ENCODE data around the gene HMGN4.
A peak's percentile ranks its signal among the peaks of the same experiment; 100 is the strongest.

Gene HMGN4

GRCh38 chr6:26553635-26554446, 15.7 kb downstream of the HMGN4 start:
- DNase-seq: peak; percentile 96

DNA sequence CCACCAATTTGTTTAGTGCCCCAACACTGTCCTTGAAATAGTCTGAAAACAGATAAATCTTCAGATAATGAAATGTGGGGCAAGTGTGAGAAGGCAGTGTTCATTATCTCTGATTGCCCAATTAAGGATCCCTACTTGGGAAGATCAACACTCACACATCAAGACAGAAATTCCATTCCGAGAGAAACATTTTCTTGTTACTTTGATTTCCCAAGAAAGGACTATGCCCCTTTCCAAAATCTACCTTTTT, 16.2 kb downstream of the HMGN4 start:
- no peak for DNase-seq

GRCh38 chr6:26554697-26555504, 16.7 kb downstream of the HMGN4 start:
- DNase-seq: peak; percentile 84

DNA sequence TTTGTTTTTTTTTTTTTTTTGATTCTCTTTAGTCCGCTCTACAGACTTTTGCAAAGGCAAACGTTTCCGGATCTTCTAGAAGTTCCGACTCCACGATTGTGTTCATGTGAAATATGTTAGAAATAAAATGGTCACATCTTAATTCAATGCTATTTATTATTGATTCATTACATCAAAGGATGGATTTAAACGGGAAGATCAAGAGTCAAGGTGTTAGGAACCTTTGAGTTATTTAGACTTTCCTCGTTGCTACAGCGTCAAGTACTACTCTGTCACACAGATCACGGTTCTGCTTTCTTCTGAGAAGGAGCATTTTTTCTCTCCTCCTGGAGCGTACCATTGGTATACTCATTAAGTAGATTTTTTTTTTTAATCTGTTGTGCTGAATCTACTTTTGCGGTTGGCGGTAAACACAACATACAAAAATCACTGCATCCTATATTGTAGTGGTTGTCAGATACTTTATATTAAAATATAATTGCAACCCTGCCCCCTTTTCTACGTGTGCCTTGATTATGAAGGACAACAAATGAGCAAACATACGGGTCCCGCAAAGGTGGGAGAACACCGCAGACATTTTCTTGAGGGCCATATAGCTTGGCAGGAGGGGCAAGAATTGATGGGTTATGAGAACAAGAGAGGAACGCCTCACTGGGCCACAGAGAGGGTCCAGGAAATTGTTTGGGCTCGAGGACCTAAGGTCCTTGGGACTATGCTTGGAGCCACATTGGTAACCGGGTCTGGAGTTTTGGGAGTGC, 17.5 kb downstream of the HMGN4 start:
- peak; percentile 48 for DNase-seq

GRCh38 chr6:26556263-26557070, 18.3 kb downstream of the HMGN4 start:
- peak; percentile 96 for DNase-seq

GRCh38 chr6:26561533-26562466, 23.6 kb downstream of the HMGN4 start:
- no peak for DNase-seq

DNA sequence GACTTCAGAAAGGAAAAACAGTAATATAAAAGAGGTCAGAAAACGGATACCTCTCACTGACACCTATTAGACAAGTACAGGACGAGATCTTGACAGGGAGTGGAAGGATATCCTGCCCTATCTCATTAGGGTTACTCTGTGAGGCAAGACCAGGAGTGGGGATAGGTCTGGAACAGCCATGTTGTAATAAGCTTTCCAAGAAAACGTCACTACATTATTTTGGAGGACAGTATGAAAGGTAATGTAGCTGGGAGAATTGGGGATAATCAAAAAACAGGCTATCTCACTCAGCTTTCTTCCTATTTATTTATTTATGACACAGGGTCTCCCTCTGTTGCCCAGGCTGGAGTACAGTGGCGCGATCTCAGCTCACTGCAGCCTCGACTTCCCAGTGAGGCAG, 25.3 kb downstream of the HMGN4 start:
- no peak for DNase-seq

- peak; percentile 90 for DNase-seq
These were observed 30.7 kb downstream of the HMGN4 start for GRCh38 chr6:26568601-26569432.

DNA sequence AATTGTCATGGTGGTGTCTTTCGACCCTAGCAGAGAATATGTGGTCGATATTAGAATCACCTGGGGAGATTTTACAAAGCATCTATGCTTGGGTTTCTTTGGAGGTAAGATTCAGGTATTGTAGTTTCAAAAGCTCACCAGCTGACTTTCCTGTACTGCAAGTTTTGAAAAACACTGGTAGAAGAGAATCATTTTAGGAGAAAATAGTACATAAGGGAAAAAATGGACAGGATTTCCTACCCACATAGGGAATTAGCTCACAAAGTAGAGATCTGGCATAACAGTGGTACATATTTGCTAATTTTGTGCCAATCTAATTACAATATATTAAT, 31.2 kb downstream of the HMGN4 start:
- no peak for DNase-seq

DNA sequence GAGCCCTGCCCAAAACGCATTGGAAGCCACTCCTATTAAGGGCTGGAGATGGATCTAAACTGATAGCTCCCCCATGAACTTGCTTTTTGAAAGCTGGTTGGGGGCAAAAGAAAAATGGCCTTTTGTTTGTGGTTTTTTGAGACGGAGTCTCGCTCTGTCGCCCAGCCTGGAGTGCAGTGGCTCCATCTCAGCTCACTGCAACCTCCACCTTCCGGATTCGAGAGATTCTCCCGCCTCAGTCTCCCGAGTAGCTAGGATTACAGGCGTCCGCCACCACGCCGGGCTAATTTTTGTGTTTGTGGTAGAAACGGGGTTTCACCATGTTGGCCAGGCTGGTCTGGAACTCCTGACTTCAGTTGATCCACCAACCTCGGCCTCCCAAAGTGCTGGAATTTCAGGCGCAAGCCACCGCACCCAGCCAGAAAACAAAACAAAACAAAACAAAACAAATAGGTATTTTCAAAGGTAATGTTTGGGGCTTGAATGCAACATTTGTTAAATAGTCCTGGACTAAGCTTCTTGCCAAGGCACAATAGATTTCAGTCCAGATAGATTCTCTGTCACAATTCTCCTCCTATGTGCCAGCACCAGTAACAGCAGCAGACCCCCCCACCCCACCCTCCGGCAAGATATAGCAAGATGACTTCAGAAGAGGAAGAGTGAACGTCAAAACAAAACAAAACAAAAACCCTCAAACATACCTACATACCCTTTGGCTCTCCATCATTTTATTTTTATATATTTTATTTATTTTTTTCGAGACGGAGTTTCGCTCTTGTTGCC, 32.1 kb downstream of the HMGN4 start:
- no peak for DNase-seq

DNA sequence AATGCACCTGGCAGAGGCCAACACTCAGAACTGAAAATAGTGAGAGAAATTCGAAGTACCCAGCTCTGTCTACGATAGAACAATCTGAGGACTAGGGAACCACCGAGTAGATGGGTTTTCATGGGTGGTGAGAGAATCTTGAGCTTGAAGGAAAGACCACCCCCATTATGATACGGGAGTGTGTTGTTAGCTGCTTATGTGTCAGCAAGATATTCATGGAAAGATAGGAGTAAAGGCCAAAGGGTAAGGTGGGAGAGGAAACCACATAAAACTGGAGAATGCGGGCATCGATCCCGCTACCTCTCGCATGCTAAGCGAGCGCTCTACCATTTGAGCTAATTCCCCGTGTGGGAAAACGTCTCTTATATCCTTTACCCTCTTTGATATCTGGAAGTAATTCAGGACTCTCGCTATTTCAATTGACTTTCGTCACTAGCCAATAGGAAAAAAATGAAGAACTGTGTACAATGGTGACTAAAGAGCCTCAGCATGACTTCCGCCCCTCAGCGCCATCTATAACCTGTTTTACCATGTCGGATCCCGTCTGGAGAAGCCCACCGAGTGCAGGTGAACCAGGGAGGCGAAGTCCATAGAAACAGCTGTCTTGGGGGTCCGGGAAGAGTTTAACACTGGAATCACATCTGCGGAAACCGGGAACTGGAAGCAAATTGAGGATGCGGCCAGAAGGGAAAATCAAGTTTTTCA, 33.6 kb downstream of the HMGN4 start:
- peak; percentile 90 for DNase-seq

- peak; percentile 71 for DNase-seq
These were observed 37.4 kb downstream of the HMGN4 start for GRCh38 chr6:26575494-26575939.

GRCh38 chr6:26576407-26576843, 38.3 kb downstream of the HMGN4 start:
- DNase-seq: no peak

- peak; percentile 90 for DNase-seq
These were observed 39.0 kb downstream of the HMGN4 start for GRCh38 chr6:26576929-26577719.

DNA sequence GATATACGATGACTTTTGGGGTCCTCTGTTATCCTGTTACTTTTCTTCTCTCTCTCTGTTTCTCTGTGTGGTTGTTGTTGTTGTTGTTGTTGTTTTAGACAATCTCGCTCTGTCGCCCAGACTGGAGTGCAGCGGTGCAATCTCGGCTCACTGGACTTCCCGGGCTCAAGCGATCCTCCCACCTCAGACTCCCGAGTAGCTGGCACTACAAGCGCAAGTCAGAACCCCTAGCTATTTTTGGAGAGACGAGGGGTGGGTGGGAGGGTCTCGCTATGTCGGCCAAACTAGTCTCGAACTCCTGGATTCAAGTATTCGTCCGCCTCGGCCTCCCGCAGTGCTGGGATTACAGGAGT, 39.5 kb downstream of the HMGN4 start:
- no peak for DNase-seq

DNA sequence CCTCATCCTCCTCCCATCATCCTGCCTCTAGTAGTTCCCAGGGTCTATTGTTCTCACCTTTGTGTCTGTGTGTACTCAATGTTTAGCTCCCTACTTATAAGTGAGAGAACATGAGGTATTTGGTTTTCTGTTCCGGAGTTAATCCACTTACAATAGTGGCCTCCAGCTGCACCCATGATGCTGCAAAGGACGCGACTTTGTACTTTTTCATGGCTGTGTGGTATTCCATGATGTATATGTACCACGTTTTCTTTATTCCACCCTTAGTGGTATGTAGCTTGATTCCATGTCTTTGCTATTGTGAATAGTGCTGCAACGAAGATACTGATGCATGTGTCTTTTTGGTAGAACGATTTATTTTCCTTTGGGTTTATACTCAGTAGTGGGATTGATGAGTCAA, 40.1 kb downstream of the HMGN4 start:
- no peak for DNase-seq

- DNase-seq: no peak
These were observed 40.6 kb downstream of the HMGN4 start for GRCh38 chr6:26578741-26579140.

DNA sequence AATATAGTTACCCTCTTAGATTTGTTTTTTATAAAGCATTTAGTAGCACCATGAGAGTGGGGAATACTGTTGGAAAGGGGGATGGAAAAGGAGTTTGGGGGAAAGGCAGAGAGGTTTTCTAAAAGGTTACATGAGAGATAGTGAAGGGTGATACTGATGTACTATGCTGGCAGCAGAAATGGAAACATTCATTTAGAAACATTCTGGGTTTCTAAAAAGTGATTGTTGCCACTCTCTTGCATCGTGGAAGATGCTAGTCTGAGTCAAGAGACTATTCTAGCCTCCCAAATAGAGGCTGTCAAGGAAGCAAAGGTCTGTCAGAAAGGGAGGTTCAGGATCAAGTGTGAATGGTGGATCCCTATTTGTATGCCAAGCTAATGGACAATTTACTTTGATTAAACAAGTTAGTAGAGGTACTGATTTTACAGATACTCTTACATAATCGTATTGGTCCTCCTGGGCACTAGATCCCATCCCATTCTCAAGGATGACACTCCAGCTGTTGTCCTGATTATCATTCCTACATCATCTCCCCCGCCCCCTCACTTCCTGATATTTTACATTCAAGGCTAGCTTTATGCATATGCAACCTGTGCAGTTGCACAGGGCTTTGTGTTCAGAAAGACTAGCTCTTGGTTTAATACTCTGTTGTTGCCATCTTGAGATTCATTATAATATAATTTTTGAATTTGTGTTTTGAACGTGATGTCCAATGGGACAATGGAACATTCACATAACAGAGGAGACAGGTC, 43.2 kb downstream of the HMGN4 start:
- no peak for DNase-seq

All from EL (cell line).